AG04450 (cell line): ENCODE data around the gene CTBP2. TPM values are rescaled to one million over a fixed set of nuclear protein-coding genes. Genes with fewer than 3 reads are reported as not detected.

Experiments used
- CTCF ChIA-PET: fragments of 300-600, 350-600 bp; formaldehyde crosslinking; extraction: SDS; loops from one replicate; lab custom pipeline; 2022; ENCODE audit warnings: antibody characterized with exemption, inconsistent platforms; lab: Charles Lee
- POLR2A ChIA-PET: fragments of 350-600 bp; formaldehyde crosslinking; extraction: SDS; loops from one replicate; lab custom pipeline; 2021; ENCODE audit warnings: antibody characterized with exemption, inconsistent platforms; lab: Yijun Ruan, JAX
- DNase-seq: peaks from one replicate; pipeline ENCODE4 v3.0.0-alpha.2; 2011; ENCODE audit warnings: low read depth, low spot score
- H3K27ac ChIP-seq: one replicate; pipeline ENCODE4 v1.5.1; 2012; ENCODE audit warnings: low read depth, low read length, control low read depth
- H3K27me3 ChIP-seq: one replicate; pipeline ENCODE4 v1.6.0; 2012; ENCODE audit warnings: low read length; ENCODE audit not compliant: control insufficient read depth, insufficient read depth
- H3K4me3 ChIP-seq: 2 replicates; pipeline ENCODE4 v1.5.1; 2011; ENCODE audit warnings: mild to moderate bottlenecking, low read depth, low read length, control low read depth
- H3K9me3 ChIP-seq: 2 replicates; pipeline ENCODE4 v1.5.1; 2012; ENCODE audit warnings: low read length; ENCODE audit not compliant: control insufficient read depth, insufficient read depth
- CTCF ChIP-seq: IDR thresholded peaks from 2 replicates; pipeline ENCODE4 v1.5.1; 2011; ENCODE audit warnings: low read depth, low read length, control low read depth, inconsistent platforms
- polyA plus RNA-seq: library from polyadenylated mRNA; depleted of rRNA; stranded (reverse); fragments of >200 nt; gene quantifications from 2 replicates; pipeline ENCODE4 v1.2.3, GENCODE V29; 2011

The CTBP2 gene
- polyA plus RNA-seq, 1 experiment = 52.5 TPM

GRCh38 chr10:125062227-125062913 lies 98.0 kb downstream of the CTBP2 start:
- H3K27ac ChIP-seq = no peak overlapping the region
- H3K9me3 ChIP-seq = no peaks in the 10 kb centered on the region; the same call in 1 of the 2 replicates
- no peak overlapping the region for H3K4me3 ChIP-seq
- no peak for TF ChIP-seq CTCF
- no peak for DNase-seq
- no peaks in the 10 kb centered on the region for H3K27me3 ChIP-seq
- ChIA-PET CTCF (interaction anchor here (1.4 to 4.1 kb wide), 10 partner anchors 8 to 247 kb away, joined by 3 to 86 read pairs (median 10); no protein-coding TSS in a partner anchor), POLR2A (no interaction called here)

GRCh38 chr10:125061557-125062226 lies 98.7 kb downstream of the CTBP2 start:
- TF ChIP-seq CTCF = no peak
- no peak for DNase-seq
- Histone ChIP-seq H3K27me3 (no peaks in the 10 kb centered on the region), H3K27ac (peak overlapping the region; percentile 70), H3K4me3 (no peak overlapping the region), H3K9me3 (no peaks in the 10 kb centered on the region; the same call in 1 of the 2 replicates)
- POLR2A ChIA-PET = interaction anchor here (0.6 kb wide), 1 partner anchor 62 kb away, joined by 4 read pairs; no protein-coding TSS in a partner anchor
- CTCF ChIA-PET = interaction anchor here (0.5 to 4.1 kb wide), 25 partner anchors 8 to 771 kb away, joined by 3 to 86 read pairs (median 3); no protein-coding TSS in a partner anchor

- DNase-seq = peak; percentile 56
These were observed 99.4 kb downstream of the CTBP2 start for GRCh38 chr10:125060826-125061556.

GRCh38 chr10:125060482-125060825 lies 99.9 kb downstream of the CTBP2 start:
- CTCF ChIA-PET = interaction anchor here (0.8 to 4.1 kb wide), 13 partner anchors 11 to 245 kb away, joined by 3 to 86 read pairs (median 4); no protein-coding TSS in a partner anchor
- no peak overlapping the region for H3K4me3 ChIP-seq
- no peak for DNase-seq
- no peaks in the 10 kb centered on the region; the same call in 1 of the 2 replicates for H3K9me3 ChIP-seq
- no peak for TF ChIP-seq CTCF
- H3K27ac ChIP-seq = peak overlapping the region; percentile 70
- H3K27me3 ChIP-seq = no peaks in the 10 kb centered on the region
- POLR2A ChIA-PET = no interaction called here

More at GRCh38 chr10:125060826-125061556, 99.4 kb downstream of the CTBP2 start:
- peak; percentile 81 for TF ChIP-seq CTCF
- ChIA-PET CTCF (interaction anchor here (0.5 to 4.1 kb wide), 26 partner anchors 9 to 772 kb away, joined by 3 to 86 read pairs (median 3); no protein-coding TSS in a partner anchor), POLR2A (no interaction called here)
- Histone ChIP-seq H3K9me3 (no peaks in the 10 kb centered on the region; the same call in 1 of the 2 replicates), H3K27me3 (no peaks in the 10 kb centered on the region), H3K27ac (peak overlapping the region; percentile 70), H3K4me3 (no peak overlapping the region)
